ENCODE results near the gene CASQ2.
"Not testable (repeated sequence)": the region's sequence is repeated elsewhere in the genome, so short reads cannot be mapped to it uniquely, and the experiment has no call there.

The CASQ2 gene

DNA sequence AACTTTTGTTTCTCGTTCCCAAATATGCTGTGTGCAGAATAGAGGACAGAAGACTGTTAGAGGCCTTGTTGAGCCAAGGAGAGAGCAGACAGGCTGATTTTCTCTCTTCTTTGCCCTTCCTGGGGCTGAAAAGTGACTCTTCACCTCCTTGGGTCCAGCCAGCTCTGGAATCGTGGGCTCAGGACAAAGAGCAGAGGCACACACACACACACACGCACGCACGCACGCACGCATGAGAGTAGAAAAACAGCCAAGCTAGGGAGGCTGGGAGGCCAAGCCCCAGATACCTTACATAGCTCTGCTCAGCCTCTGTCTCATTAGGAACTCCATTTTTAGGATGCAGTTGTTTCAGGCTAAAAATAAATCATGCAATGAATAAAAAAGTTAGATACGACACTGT lies at the start of gene CASQ2:
TSS of gene CASQ2 (minus strand) at position 166 of the 400 bp plus-strand sequence. CDS start 173 bp downstream, outside the sequence.
- no peak for DNase-seq

DNA sequence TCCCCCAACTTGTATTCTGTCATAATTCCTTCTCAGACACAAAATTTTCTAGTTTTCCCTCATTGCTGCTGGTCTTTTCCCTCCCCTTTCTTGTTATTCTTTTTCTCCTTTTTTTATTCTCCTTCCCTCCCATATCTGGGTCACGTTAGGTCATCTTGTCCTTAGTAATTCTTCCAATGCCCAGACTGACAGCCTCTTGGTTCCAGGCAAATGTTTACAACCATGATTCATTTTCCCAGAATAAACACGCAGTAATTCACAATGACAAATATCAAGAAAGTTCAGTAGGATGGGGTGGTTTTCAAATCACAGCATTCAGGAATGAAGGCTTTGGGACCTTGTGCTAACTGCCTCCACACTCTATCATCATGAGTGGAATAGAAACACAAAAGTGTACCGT lies 47.2 kb upstream of the CASQ2 start:
- no peak for DNase-seq

DNA sequence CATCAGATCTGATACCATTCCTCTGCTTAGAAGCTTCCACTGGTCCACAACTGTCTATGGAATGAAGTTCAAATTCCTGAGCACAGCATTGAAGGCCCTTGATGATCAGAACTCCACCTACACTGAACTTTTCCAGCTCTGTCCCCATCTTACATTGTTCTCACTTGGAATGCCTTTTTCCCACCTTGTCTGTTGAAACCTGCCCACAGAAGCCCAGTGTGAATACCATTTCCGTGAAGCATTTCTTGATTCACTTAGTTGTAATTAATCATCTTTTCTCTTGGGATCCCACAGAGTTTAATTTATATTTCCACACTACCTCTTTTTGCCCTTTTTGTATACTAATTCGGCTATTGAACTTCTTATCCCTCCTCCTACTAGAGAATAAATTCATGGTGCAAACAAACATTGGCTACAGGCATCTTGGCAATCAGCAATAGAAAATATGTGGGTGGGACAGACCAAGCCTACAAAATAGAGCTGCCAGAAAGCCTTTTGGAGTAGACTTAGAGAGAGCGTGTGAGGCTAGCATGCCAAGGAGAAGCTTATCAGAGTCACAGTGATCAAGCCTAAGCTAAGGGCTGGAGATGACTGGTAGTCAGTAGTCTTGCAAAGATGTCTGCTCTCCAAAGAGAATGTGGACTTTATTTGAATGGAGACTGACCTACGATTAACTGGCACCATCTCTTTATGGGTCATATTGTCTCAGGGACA lies 46.3 kb upstream of the CASQ2 start:
- no peak for DNase-seq

DNA sequence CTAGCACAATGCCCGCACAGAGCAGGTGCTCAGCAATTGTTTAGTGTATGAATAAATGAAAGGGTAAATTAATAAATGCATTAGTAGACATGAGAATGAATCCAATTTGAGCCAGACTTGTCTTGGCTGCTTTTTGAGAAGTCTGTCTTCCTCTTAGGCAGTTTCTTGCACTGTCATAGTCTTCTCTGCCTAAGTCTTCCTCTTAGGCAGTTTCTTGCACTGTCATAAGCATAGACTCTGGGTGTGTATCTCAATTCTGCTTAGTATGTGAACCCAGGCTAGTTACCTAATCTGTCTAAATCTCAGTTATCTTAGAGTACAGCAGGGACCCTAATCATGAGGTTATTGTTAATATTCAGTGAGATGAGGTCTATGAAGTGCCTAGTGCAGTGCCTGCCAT lies 45.2 kb upstream of the CASQ2 start:
- DNase-seq = peak; percentile 32

DNA sequence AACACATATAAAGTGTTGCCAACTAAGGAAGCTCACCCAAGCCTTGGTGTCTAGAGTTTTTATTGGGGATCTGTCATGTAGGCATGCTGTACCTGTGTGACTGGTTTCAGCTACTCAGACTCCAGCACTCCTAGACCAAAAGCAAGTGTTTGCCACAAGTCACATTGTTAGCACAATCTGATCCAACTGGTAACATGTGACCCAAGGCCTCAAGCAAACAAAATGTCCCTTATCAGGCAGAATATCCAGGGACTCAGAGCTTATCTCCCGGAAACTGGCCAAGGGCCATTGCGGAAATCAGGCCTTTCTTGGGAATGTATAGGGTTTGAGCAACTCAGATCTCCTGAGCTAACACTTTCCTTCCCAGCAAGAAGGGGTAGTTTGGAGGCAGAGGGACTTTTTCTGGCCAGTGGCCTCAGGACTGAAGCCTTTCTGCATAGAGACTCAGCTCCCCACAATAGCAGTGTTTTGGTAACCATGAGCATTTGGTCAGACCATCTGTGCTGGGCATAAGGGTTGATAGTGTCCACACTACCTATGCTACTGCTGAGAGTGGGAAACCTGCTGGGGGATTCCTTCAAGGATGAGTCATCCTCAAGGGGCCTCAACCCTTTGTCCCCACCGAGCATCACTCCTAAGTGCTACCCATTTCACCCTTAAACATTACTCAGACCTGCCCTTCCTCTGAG lies 42.8 kb upstream of the CASQ2 start:
- no peak for DNase-seq

DNA sequence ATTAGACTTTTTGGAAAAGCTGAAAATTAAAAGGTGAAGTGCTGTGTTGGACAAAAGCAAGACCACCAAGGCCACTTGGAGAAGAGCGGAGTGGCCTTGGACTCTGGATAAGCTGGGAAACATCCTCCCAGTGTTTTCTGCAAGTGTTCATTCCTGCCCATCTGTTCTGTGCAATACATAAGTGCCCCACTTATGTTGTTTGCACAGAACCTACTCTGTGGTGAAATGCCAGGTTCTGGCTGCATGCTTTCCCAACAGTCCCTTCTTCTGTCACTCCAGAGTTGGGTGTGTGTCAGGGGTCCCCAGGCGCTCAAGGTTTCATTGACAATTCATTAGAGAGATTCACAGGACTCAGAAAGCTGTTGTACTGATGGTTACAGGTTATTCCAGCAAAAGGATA lies 42.1 kb upstream of the CASQ2 start:
- no peak for DNase-seq

DNA sequence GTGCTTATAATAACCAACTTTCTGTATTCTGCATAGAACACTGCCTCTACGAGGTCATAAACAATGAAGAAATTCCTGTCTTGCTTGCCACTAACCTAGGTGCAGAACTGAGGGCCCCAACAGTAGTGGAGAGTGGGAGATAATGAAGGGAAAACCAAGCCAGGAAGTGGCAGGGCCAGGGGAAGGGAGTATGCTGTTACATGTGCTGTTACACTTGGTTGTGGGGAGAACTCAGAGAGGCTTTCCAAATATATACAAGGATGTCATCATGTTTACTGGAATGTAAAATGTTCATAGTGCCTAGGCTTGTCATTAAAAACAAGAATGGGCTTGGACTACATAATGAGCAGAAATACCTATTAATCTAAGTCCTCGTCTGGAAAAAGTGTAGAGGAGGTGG lies 41.3 kb upstream of the CASQ2 start:
- DNase-seq = no peak

DNA sequence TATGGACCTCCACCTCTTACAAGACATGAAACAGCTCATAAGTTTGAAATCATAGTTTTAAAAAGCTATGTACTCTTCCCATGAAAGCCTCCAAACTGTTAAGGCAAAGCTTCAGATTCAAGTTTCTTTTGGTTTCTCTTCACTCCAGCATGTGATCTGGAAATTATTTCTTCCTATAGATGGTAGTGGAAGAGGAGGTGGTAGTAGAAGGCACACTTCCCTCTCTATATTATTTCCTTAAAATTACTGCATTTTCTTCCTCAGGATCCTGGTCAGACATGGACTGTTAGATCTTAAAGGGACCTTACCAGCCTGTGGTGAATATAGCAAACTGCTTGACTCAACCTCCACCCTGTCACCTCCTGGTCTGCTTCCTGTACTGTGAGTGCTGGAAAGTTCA lies 40.6 kb upstream of the CASQ2 start:
- no peak for DNase-seq

DNA sequence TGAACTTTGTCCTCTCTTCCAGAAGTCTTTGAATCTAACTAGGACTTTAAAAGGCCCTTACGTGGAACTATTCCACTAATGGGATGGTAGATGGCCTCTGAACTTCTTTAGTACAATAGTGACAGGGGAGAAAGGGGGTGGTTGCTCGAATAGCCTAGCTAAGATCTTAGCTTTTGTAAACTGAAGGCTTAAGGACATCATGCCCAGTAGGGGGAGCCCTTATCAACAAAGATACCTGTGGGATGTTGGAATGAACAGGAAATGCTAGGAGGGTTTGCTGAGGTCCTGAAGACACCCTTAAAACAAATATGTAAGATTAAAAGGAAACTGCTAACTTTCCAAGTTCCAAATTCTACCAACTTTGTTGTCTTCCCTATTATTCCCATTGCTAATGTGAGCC lies 39.2 kb upstream of the CASQ2 start:
- DNase-seq = peak; percentile 51

DNA sequence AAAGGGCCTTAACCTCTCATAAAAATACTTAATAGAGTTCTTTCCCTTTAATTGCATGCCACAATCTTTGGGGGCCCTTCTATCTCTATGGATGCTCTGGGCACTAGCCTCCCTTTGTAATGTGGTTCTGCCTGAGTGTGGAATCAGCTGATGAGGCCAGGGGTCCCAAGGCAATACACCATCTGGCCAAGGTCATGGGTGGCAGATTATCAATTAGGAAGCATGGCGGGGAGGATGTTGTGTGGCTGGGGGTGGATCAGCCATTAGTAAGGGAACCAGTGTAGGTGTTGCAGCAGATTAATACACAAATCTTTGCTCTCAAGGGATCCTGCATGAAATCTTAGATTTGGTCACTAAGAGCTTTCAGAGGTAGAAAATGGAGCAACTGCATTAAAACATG lies 37.1 kb upstream of the CASQ2 start:
- no peak for DNase-seq

DNA sequence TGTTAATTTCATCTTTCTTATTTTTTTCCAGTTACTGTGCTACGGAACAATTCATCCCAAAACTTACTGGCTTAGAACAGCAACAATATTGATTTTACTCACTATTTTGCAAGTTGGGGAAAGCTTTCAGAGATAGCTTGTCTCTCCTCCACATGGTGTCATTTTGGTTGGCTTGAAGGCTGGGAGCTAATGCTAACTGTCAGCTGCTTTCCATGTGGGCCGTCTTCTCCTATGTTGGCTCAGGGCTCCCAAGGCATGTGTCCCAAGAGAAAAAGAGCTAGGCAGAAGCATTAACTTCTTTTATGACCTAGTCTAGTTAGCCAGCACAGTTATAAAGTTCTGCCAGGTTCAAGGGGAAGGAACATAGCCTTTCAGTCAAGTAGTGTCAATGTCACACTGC lies 33.9 kb upstream of the CASQ2 start:
- DNase-seq = no peak

DNA sequence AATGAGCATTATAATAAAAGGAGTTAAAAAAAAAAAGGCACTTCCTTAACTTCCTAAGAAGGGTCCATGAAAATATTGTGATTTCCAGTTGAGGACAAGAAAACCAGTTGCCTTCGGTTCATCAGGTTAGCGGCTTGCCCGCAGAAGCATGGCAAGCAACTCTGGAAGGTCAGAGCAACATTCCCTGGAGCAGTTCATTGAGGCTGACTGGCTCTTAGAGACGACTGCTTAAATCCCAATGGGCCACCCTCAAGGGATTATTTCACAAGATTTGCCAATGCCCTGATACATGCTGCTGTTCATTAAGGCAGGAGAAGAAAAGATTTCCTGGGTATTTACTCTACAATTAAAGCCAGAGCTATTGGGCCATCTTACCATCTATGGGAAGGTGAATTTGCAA lies 29.0 kb upstream of the CASQ2 start:
- no peak for DNase-seq

DNA sequence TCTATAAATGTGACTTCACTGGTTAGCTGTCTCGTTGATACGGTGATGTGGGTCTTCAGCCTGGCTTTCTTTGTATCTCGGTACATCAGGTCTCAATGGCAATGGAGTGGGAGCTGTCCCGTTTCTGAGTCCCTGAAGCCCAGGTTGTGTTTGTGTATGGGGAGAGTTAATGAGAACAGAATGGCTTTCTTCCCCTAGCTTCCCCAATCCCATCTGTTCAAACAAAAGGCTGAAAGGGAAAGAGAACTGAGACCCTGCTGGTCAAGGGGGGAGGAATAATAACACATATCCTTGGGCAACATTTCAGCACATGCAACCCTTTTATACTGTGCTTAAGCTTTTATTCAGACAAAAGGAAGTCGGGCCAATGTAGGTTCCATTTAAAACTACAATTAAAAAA lies 28.4 kb upstream of the CASQ2 start:
- DNase-seq = no peak

DNA sequence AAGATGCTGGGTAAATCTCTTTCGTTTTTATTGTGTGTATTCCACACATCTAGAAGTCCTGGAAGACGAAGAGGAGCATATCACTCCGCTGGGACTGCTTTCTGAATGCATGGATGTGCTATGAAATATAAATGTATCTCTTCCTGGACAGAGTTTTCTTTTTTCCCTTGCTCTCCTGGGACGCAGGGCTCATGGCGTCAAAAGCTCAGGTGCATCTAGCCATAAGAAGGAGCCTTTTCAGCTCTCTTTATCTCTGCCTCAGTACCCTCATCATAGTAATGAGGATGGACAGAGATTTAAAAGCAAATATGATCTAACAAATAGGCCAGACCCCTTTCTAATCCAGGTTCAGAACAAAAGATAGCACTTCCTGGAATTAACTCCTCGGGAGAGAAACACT lies 27.5 kb upstream of the CASQ2 start:
- no peak for DNase-seq

DNA sequence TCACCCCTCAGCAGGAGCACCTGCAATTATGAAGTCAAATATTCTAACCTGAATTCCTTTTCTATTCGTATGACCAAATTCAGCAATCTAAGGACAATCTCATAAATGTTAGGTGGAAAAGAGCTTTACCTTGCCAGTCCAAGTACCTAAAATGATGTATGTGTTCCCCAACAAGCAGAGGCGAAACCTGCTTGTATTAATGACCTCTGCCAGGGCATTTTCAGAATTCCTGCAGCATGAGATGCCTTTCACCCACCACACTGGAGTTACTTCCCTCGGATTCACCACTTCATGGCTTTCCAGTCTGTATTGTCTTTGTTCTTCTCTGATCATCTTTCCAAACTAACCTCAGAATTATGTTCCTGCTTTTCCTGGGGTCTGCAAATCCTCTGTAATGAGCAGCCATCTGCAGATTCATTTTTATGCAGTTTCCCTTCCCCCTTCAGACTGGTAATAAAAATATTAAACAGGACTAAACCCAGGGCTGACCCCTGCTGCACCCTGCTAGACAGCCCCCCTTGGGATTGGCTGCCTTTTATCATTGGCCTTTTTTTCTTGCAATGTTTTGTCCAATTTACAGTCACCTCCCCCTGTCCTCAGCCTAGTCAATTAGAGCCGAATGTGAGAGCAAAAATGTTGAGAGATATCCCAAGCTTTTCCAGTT lies 26.6 kb upstream of the CASQ2 start:
- DNase-seq = no peak

DNA sequence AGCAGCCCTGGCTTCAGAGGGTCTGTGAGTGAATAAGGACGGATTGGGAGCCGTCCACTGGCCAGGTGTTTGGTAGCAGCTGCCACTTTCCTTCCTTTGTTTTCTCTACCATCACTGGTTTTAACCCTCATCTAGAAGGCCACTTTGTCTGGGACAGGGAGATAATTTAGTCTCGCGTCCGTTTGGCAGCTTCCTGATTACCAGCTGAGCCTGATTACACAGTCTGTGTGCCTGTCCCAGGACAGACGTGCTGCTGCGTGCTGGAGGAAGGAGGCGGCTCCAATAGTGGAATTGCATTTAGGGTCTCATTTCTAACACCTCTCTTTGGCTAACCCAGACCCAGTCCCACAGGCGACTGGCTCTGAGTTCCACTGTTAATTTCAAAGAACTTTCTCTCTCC lies 24.6 kb upstream of the CASQ2 start:
- DNase-seq = no peak

DNA sequence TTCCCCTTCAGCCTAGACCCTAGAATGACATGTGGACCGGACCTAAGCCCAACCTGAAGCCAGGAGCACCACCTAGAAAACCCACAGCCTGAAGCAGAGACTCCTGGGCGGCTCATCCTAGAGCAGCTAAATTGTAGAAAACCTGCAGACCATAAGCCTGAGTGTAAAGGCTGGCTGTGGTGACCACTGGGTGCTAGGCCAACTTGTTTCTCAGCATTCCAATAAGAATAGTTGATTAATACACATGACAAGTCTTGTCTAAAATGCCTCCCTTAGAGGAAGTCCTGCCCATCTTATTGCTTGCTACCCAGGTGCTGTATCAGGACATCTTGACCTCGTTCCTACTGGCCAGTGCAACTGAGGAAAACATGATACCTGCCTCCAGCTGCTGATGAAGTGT lies 23.3 kb upstream of the CASQ2 start:
- no peak for DNase-seq

DNA sequence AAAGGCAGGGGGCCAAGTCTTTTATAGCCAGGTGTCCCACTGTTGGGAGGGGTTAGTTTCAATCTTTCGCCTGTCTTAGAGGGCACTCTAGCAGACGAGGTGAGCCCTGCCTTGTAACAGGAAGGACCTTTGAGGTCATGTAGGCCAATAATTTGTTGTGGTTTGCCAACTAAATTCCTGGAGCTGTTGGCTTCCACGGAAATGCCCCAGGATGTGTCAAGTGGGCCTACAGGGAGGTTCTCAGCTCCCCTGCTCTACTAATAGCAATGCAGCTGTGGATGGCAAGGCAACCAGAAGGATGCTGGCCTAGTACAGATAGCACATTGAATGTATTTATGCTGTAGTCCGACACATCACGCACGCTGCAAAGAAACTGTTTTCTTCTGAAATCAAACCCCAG lies 22.3 kb upstream of the CASQ2 start:
- DNase-seq = no peak

DNA sequence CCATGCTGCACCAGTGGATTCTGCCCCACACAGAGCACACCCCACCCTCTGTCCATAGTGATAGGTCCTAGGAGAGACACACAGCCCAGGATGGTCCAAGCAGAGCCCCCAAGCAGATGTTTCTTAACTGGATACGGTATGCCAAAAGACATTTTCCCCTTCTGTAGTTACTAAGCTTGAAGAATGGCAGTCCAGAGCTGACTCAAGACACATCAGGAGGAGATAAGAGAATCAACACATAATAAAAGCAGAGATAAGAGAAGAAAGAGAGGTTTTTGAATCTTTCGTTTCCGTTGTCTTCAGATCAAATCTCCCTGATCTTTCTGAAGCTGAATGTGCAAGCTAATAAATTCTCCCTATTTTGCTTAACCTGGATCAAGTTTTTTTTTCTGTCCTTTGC lies 21.8 kb upstream of the CASQ2 start:
- DNase-seq = no peak

DNA sequence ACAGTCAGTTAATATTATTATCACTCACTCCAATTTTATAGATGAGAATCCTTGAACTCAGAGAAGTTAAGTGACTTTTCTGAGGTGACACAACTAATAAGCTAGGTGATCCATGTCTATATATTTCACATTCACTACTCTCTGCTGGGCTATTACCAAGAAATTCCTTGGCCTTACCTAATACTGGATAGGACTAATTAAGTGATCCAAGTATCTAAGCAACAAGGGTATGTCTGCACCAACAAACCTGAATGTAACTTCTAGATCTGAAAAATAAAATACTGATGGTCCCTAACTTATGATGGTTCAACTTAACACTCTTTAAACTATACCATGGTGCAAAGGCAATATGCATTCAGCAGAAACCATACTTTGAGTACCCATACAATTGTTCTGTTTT lies 14.8 kb upstream of the CASQ2 start:
- DNase-seq = no peak

DNA sequence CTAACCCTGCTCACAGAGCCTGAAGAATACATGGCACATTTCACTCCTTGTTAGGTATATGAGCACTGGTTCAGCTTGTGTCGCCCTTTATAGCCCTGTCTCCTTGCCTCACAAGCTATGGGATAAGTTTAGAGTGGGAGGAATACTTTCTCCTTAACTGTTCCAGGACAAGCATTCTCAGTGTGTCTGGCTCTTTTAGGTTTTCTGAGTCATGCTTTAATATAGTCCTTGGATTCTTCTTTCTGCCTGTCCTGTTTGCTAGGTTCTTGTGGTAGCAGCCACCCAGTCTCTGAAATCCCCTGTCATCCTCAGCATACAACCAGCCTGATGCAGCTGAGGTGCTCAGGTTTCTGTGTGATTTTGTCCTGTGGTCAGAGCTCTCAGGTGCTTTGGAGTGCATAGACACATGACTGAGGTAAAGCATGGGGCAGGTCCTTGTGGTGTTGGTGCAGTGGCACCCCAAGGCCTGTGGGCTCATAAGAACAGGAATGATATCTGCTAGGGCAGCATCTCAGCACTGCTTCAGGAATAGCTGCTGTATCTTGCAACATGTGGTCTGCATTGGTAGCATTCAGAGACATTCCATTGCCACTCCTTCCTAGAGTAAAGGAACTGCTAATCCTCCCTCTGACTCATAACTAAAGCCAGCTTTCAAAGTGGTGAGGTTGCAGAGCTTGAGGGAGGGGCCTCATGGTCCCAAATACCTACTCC lies 14.2 kb upstream of the CASQ2 start:
- no peak for DNase-seq

DNA sequence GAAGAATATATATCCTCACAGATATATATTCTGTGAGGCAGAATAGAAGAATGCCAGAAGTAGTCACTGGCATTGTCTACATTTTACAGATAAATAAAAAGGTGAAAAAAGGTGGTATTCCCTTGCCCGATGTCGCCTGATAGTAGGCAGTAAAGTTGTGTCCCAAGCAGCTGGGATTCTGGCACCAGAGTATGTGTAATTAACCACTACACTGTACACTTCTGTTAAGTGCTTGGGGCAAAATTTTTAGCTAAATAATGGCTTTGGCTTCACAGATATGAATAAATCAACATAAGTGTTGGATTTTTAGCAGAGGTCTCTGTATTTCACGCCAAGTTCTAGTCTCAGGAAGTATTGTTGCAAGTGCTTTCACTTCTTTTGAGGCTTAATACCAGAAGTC lies 13.3 kb upstream of the CASQ2 start:
- DNase-seq = no peak

DNA sequence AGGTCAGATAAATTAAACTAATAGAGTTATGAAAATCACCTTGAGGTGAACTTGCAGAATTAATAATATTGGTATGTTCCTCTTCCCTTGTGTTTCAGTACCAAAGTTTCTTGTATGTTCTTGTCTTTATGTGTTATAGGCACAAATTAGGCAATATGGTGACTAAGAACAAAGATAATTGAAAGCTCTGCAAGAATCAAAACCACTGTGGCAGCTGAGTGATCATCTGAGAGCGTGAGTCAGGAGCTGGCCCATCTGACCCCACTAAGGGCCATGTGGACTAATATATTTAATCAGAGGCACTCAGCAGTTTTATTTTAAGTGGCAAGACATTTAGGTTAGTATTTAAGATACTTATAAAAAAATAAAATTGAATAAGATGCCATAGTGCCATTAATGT lies 12.8 kb upstream of the CASQ2 start:
- DNase-seq = no peak

DNA sequence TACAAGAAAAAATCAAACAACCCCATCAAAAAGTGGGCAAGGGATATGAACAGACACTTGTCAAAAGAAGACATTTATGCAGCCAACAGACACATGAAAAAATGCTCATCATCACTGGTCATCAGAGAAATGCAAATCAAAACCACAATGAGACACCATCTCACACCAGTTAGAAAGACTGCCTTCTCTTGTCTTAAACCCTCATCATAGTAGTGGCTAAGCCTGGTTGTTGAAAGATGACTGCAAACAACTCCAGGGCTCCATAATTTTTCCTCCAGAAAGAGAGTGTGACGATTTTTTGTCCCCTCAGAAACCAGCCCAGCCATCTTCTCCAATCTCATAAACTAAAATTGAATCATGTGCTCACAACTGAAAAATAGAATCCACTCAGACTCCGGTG lies 12.1 kb upstream of the CASQ2 start:
- not testable (repeated sequence) for DNase-seq
